Kidney (tissue), 14 donors: ENCODE data around the gene SNX22. TPM values are rescaled to one million over a fixed set of nuclear protein-coding genes. Genes with fewer than 3 reads are reported as not detected.

ENCODE experiments used
- DNase-seq, 5 donors: peaks; one replicate each; pipeline ENCODE4 v3.0.0-alpha.2; 2013 to 2020
- FAIRE-seq: peaks from 2 replicates; lab custom pipeline; 2012; peaks lifted over from hg19 to GRCh38; lab: Jason Lieb, UNC
- H3K27ac ChIP-seq, 2 donors: one replicate each; pipeline ENCODE4 v1.7.0; 2013; ENCODE audit warnings: low read depth in 2 of 2, low read length in 2 of 2, inconsistent platforms in 1 of 2
- H3K27me3 ChIP-seq: one replicate; pipeline ENCODE4 v1.7.1; 2013; ENCODE audit warnings: low read length, inconsistent platforms; ENCODE audit not compliant: control insufficient read depth, insufficient read depth
- H3K36me3 ChIP-seq, 3 donors: one replicate each; pipeline versions ENCODE4 v1.7.0 to v1.7.1; 2013; ENCODE audit warnings: low read length in 3 of 3, control low read depth in 1 of 3, inconsistent platforms in 1 of 3; ENCODE audit not compliant: insufficient read depth in 3 of 3, control insufficient read depth in 2 of 3
- H3K4me1 ChIP-seq, 3 donors: one replicate each; pipeline versions ENCODE4 v1.7.0 to v1.7.1; 2013; ENCODE audit warnings: low read length in 3 of 3, inconsistent platforms in 1 of 3, low read depth in 1 of 3; ENCODE audit not compliant: control insufficient read depth in 2 of 3, insufficient read depth in 2 of 3
- H3K4me3 ChIP-seq, 3 donors: one replicate each; pipeline versions ENCODE4 v1.7.0 to v1.8.1; 2013; ENCODE audit warnings: low read length in 3 of 3, control low read depth in 1 of 3, inconsistent platforms in 1 of 3
- H3K9ac ChIP-seq, 3 donors: one replicate each; pipeline versions ENCODE4 v1.7.0 to v1.7.1; 2013; ENCODE audit warnings: low read length in 3 of 3, control low read depth in 1 of 3, inconsistent platforms in 1 of 3
- H3K9me3 ChIP-seq, 3 donors: one replicate each; pipeline versions ENCODE4 v1.7.0 to v1.7.1; 2013; ENCODE audit warnings: low read length in 3 of 3, control low read depth in 1 of 3, inconsistent platforms in 1 of 3; ENCODE audit not compliant: control insufficient read depth in 2 of 3, insufficient read depth in 1 of 3
- intact Hi-C: fragments of 100-400 bp; cut with DNase I; formaldehyde crosslinking; loops from one replicate; pipeline ENCODE4 v1.11.1; 2022
- polyA plus RNA-seq: library from polyadenylated mRNA; stranded (reverse); fragments of 350-450 nt; fragmentation: Illumina TruSeq; extraction: RNeasy Lipid Tissue Mini Kit (QIAGEN cat#74804); gene quantifications from one replicate; pipeline ENCODE4 v1.2.3, GENCODE V29; 2014; ENCODE audit warnings: low read depth, low replicate concordance; ENCODE audit not compliant: insufficient read depth
- total RNA-seq: library from RNA; stranded (reverse); fragmentation: NEBNext Ultra II Directional; extraction: Animal tissue kit (Norgen Biotek cat#: 25700); gene quantifications from one replicate; pipeline ENCODE4 v1.2.1, GENCODE V29; 2021
- TF ChIP-seq, protein P1 (sequence below): IDR thresholded peaks from 3 replicates; pipeline ENCODE4 v1.5.1; 2012; ENCODE audit warnings: mild to moderate bottlenecking, moderate library complexity, borderline replicate concordance; ENCODE audit not compliant: insufficient read depth; ENCODE audit errors: extremely low read depth
- donor health status: control.
- donor health status: control.
- donor health status: control.
- donor health status: control.
- donor health status: control.
- donor health status: DM: yes; HTN: yes; CAD: no.
- donor health status: Normal renal cell carcinoma (clear cell type).

Gene SNX22
- total and polyA plus RNA-seq, 2 donors from 2014 or later = 1.1 to 4.6 TPM

DNA sequence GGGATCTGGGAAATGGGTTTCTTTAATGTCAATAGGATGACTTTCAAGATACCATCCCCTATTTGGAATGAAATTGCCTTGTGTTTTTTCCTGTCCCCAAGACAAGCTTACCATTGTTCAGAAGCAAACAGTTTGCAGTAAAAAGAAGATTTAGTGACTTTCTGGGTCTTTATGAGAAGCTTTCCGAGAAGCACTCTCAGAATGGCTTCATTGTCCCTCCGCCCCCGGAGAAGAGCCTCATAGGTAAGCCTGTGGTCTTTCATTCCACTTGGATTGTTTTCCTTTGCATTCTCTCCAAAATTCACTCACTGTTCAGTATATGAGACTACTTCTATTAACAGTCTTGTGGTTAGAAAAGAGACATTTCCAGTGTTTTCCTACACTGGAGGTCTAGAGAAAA, 25.6 kb upstream of the SNX22 start:
- Histone ChIP-seq H3K9me3 (no peaks in the 10 kb centered on the region), H3K4me3 (no peak overlapping the region), H3K27ac (no peak overlapping the region), H3K27me3 (no peaks in the 10 kb centered on the region), H3K36me3 (peaks cover 18 to 65% (median 52%) of the 10 kb centered on the region in 3 donors), H3K4me1 (no peaks in the 10 kb centered on the region), H3K9ac (no peak overlapping the region)
- FAIRE-seq (no peak), DNase-seq (no peak)
- TF ChIP-seq, protein P1, sequence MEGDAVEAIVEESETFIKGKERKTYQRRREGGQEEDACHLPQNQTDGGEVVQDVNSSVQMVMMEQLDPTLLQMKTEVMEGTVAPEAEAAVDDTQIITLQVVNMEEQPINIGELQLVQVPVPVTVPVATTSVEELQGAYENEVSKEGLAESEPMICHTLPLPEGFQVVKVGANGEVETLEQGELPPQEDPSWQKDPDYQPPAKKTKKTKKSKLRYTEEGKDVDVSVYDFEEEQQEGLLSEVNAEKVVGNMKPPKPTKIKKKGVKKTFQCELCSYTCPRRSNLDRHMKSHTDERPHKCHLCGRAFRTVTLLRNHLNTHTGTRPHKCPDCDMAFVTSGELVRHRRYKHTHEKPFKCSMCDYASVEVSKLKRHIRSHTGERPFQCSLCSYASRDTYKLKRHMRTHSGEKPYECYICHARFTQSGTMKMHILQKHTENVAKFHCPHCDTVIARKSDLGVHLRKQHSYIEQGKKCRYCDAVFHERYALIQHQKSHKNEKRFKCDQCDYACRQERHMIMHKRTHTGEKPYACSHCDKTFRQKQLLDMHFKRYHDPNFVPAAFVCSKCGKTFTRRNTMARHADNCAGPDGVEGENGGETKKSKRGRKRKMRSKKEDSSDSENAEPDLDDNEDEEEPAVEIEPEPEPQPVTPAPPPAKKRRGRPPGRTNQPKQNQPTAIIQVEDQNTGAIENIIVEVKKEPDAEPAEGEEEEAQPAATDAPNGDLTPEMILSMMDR = no peak
- intact Hi-C loops = no loop called here

DNA sequence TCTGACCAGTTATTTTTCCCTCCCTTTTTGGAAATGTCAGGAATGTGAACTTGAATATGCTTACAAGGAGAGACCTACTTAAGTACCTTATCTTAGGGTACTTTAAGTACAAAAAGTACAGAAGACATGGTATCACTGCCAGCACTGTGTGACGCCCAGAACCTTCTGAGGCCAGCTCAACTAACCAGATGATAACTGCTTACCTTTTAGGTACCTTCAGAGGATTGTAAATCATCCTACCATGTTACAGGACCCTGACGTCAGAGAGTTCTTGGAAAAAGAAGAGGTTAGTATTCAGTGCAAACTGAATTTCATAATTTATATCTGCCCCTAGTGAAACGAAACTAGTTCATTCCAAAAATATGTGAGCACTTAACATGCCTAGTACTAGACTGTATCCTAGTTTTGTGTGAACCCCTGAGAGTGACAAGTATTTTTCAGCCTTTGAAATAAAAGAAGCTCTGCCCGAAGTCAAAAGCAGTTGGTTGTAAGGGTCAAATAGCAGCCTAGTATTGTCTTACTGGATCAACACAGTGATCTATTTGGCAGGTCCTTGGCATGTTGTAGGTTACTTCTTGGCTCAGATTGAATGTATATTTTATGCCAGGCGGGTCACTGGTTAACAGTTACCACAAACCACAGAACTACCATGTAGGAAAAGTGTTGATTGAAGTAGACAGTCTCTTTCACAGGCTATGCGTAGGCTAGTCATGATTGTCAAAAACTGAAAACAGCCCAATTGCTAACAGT, 23.8 kb upstream of the SNX22 start:
- H3K4me1 ChIP-seq = no peaks in the 10 kb centered on the region
- no peaks in the 10 kb centered on the region for H3K9me3 ChIP-seq
- intact Hi-C loops = no loop called here
- DNase-seq = peak in 2 of 5 donors; percentile 22 to 52
- no peak overlapping the region for H3K9ac ChIP-seq
- H3K4me3 ChIP-seq = no peak overlapping the region
- TF ChIP-seq, protein P1 = no peak
- H3K27me3 ChIP-seq = no peaks in the 10 kb centered on the region
- H3K27ac ChIP-seq = no peak overlapping the region
- no peak for FAIRE-seq
- peaks cover 18 to 67% (median 65%) of the 10 kb centered on the region in 3 donors for H3K36me3 ChIP-seq

DNA sequence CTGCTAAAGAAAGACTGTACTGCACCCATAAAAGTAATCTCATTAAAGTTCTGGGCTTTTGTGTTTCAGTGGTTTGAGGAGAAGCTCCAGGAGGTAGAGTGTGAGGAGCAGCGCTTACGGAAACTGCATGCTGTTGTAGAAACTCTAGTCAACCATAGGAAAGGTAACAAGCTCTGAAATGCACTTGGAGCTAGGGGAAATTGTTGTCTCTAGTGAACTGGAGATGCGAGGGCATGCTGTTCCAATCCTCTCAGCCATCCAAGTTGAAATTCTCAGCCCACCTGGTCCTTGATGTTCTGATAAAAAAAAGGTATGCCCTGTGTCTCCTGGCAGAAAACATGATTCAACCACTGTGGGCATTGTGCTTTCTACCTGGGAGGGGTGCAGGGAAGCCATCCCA, 21.4 kb upstream of the SNX22 start:
- Histone ChIP-seq H3K4me1 (no peaks in the 10 kb centered on the region), H3K36me3 (peaks cover 14 to 69% (median 60%) of the 10 kb centered on the region in 3 donors), H3K27me3 (no peaks in the 10 kb centered on the region), H3K27ac (no peak overlapping the region), H3K9me3 (no peaks in the 10 kb centered on the region), H3K4me3 (no peak overlapping the region), H3K9ac (no peak overlapping the region)
- intact Hi-C loops = no loop called here
- DNase-seq (no peak), FAIRE-seq (no peak)
- TF ChIP-seq, protein P1 = no peak

DNA sequence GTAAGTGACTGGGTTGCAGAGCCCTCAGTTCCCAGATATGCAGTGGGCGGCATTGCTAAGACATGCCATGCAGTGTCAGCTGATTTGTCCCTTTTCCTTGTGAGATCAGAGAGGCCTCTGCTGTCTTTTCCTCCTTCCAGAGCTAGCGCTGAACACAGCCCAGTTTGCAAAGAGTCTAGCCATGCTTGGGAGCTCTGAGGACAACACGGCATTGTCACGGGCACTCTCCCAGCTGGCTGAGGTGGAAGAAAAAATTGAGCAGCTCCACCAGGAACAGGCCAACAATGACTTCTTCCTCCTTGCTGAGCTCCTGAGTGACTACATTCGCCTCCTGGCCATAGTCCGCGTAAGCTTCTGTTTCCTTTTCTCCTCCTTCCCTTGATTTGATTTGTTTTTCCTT, 20.0 kb upstream of the SNX22 start:
- Histone ChIP-seq H3K27me3 (no peaks in the 10 kb centered on the region), H3K4me1 (no peaks in the 10 kb centered on the region), H3K9ac (no peak overlapping the region), H3K4me3 (no peak overlapping the region), H3K27ac (no peak overlapping the region), H3K36me3 (peaks cover 10 to 77% (median 65%) of the 10 kb centered on the region in 3 donors), H3K9me3 (no peaks in the 10 kb centered on the region)
- FAIRE-seq = no peak
- DNase-seq = no peak
- TF ChIP-seq, protein P1 = no peak
- intact Hi-C loops = no loop called here
